HG02943 (cell line): ENCODE results near the gene EDEM1.

ENCODE experiments used
- ATAC-seq: cut with Tn5 transposase; IDR thresholded peaks from one replicate; pipeline ENCODE4 v1.9.1; 2021; ENCODE audit warnings: mild to moderate bottlenecking, low read depth, moderate library complexity; ENCODE audit not compliant: unreplicated experiment

The EDEM1 gene

GRCh38 chr3:5264093-5264600, 76.6 kb downstream of the EDEM1 start:
- no peak for ATAC-seq

- ATAC-seq, result no peak
Measured at GRCh38 chr3:5264896-5265770, 77.6 kb downstream of the EDEM1 start.

GRCh38 chr3:5267252-5267651, 79.7 kb downstream of the EDEM1 start:
- ATAC-seq, result no peak

GRCh38 chr3:5267889-5268288, 80.4 kb downstream of the EDEM1 start:
- no peak for ATAC-seq
